K562 (cell line): ENCODE data around the gene CUTA. TPM values are rescaled to one million over a fixed set of nuclear protein-coding genes. Genes with fewer than 3 reads are reported as not detected.

Experiments
- ARNT ChIP-seq, 2 experiments: fragments of 450-650 bp; IDR thresholded peaks; 2 replicates each; pipeline ENCODE4 v1.6.1; 2016; ENCODE audit warnings: mild to moderate bottlenecking in 1 of 2
- CEBPG ChIP-seq, 3 experiments: fragments of 200-800 bp in 1 of 3; sonication (Bioruptor generic) in 1 of 3; sonication (generic) in 1 of 3; formaldehyde crosslinking in 1 of 3; IDR thresholded peaks in 2 of 3; conservative IDR thresholded peaks in 1 of 3; 2 replicates each; pipeline versions ENCODE4 v1.6.1 to v1.8.0; 2016 to 2022; ENCODE audit warnings: missing compliant biosample characterization in 2 of 3, missing genetic modification characterization in 2 of 3, mild to moderate bottlenecking in 1 of 3, missing genetic modification reagents in 1 of 3
- CREB1 ChIP-seq, 2 experiments: sonication (generic) in 1 of 2; formaldehyde crosslinking in 1 of 2; IDR thresholded peaks; 2 replicates each; pipeline versions ENCODE4 v1.6.1 to v1.8.0; 2012 to 2022; ENCODE audit warnings: inconsistent platforms in 1 of 2, mild to moderate bottlenecking in 1 of 2, missing genetic modification reagents in 1 of 2, moderate library complexity in 1 of 2
- HNRNPK ChIP-seq: fragments of 200-400 bp; formaldehyde crosslinking; IDR thresholded peaks from one replicate; pipeline ENCODE4 v1.6.1; 2018; ENCODE audit warnings: mild to moderate bottlenecking, low read depth, low read length; ENCODE audit not compliant: poor library complexity, severe bottlenecking
- ILF3 ChIP-seq: fragments of 450-650 bp; IDR thresholded peaks from 2 replicates; pipeline ENCODE4 v1.6.1; 2018; ENCODE audit warnings: antibody characterized with exemption, mild to moderate bottlenecking, moderate library complexity, borderline replicate concordance
- KAT7 ChIP-seq: sonication (generic); formaldehyde crosslinking; IDR thresholded peaks from 2 replicates; pipeline ENCODE4 v1.8.0; 2022; ENCODE audit warnings: missing genetic modification reagents, mild to moderate bottlenecking, borderline replicate concordance
- KDM5B ChIP-seq: fragments of 200-600 bp; sonication (generic); IDR thresholded peaks from 2 replicates; pipeline ENCODE4 v1.6.1; 2012; ENCODE audit warnings: low read depth, mild to moderate bottlenecking, moderate library complexity, low read length, control low read depth, inconsistent platforms; ENCODE audit not compliant: insufficient replicate concordance
- MYC ChIP-seq, 2 experiments: fragments of 250-450 bp in 1 of 2; sonication (Bioruptor Pico) in 1 of 2; IDR thresholded peaks; 2 replicates each; pipeline versions ENCODE4 v1.5.1 to v1.6.1; 2012 to 2021; ENCODE audit warnings: low read depth in 2 of 2, borderline replicate concordance in 1 of 2, improper control_type of control experiment in 1 of 2, low read length in 1 of 2, mild to moderate bottlenecking in 1 of 2, moderate library complexity in 1 of 2
- NFE2L1 ChIP-seq: fragments of 450-650 bp; IDR thresholded peaks from 2 replicates; pipeline ENCODE4 v1.6.1; 2016; ENCODE audit warnings: missing genetic modification characterization, low read depth, mild to moderate bottlenecking, missing compliant biosample characterization, moderate library complexity, borderline replicate concordance
- NRF1 ChIP-seq, 2 experiments: fragments of 450-650 bp; IDR thresholded peaks in 1 of 2; conservative IDR thresholded peaks in 1 of 2; 2 replicates each; pipeline ENCODE4 v1.6.1; 2014; ENCODE audit warnings: mild to moderate bottlenecking in 2 of 2
- POLR2AphosphoS5 ChIP-seq: IDR thresholded peaks from 2 replicates; pipeline ENCODE4 v1.6.1; 2011; ENCODE audit warnings: mild to moderate bottlenecking, low read depth, low read length, moderate library complexity; ENCODE audit not compliant: control insufficient read depth, insufficient read depth
- TCF7 ChIP-seq: sonication (generic); IDR thresholded peaks from 2 replicates; pipeline ENCODE4 v1.6.1; 2016; ENCODE audit warnings: antibody characterized with exemption, borderline replicate concordance
- ZBTB17 ChIP-seq: fragments of 450-650 bp; formaldehyde crosslinking; IDR thresholded peaks from 2 replicates; pipeline ENCODE4 v1.4.0; 2020; ENCODE audit warnings: mild to moderate bottlenecking
- ZBTB7A ChIP-seq: IDR thresholded peaks from 2 replicates; pipeline ENCODE4 v1.6.1; 2011; ENCODE audit warnings: low read depth, mild to moderate bottlenecking, low read length, moderate library complexity, borderline replicate concordance; ENCODE audit not compliant: control insufficient read depth
- ZNF23 ChIP-seq: fragments of 250-450 bp; sonication (Bioruptor Pico); IDR thresholded peaks from 2 replicates; pipeline ENCODE4 v1.4.0; 2020; ENCODE audit warnings: mild to moderate bottlenecking
- ZNF239 ChIP-seq: fragments of 250-450 bp; sonication (Bioruptor Pico); IDR thresholded peaks from 2 replicates; pipeline ENCODE4 v1.4.0; 2020; ENCODE audit warnings: mild to moderate bottlenecking
- ZNF644 ChIP-seq: fragments of 200-800 bp; sonication (Bioruptor generic); IDR thresholded peaks from 2 replicates; pipeline ENCODE4 v1.6.1; 2016; ENCODE audit warnings: low read depth, missing genetic modification characterization, missing compliant biosample characterization
- polyA plus RNA-seq, 8 experiments: library from polyadenylated mRNA; depleted of rRNA in 4 of 8; stranded (reverse) in 5 of 8; unstranded in 3 of 8; fragments of >200 nt; fragmentation: Nextera tagmentation in 2 of 8; fragmentation: Illumina TruSeq in 1 of 8; extraction: Ambion mirVana in 2 of 8; extraction: Trizol in 1 of 8; gene quantifications; 2 replicates each; pipeline versions ENCODE4 v1.2.1 to v1.2.3, GENCODE V29; 2011 to 2014; ENCODE audit warnings: inconsistent platforms in 1 of 8, missing spikeins in 1 of 8
- total RNA-seq, 7 experiments: library from RNA; depleted of rRNA in 6 of 7; stranded (reverse); fragments of >200 nt in 6 of 7; fragmentation: Illumina TruSeq in 2 of 7; extraction: Trizol in 2 of 7; gene quantifications; 2 replicates each; pipeline versions ENCODE4 v1.2.1 to v1.2.3, GENCODE V29; 2011 to 2021; ENCODE audit warnings: low replicate concordance in 1 of 7
- TF ChIP-seq, protein P1 (sequence below): sonication (generic); formaldehyde crosslinking; IDR thresholded peaks from 2 replicates; pipeline ENCODE4 v1.8.0; 2022; ENCODE audit warnings: missing genetic modification reagents, mild to moderate bottlenecking, borderline replicate concordance
- TF ChIP-seq, protein P2 (sequence below): fragments of 450-650 bp; formaldehyde crosslinking; IDR thresholded peaks from 2 replicates; pipeline ENCODE4 v1.4.0; 2022; ENCODE audit warnings: missing genetic modification characterization
- TF ChIP-seq, protein P3 (sequence below): IDR thresholded peaks from 3 replicates; pipeline ENCODE4 v1.6.1; 2011; ENCODE audit warnings: borderline replicate concordance, mild to moderate bottlenecking, moderate library complexity; ENCODE audit not compliant: insufficient read length; ENCODE audit errors: extremely low read depth

The CUTA gene
- total and polyA plus RNA-seq, 9 of the 15 experiments (the other 6 are each of a cell fraction or from before 2014, with no cell fraction given): 166 to 682 (median 310) TPM

DNA sequence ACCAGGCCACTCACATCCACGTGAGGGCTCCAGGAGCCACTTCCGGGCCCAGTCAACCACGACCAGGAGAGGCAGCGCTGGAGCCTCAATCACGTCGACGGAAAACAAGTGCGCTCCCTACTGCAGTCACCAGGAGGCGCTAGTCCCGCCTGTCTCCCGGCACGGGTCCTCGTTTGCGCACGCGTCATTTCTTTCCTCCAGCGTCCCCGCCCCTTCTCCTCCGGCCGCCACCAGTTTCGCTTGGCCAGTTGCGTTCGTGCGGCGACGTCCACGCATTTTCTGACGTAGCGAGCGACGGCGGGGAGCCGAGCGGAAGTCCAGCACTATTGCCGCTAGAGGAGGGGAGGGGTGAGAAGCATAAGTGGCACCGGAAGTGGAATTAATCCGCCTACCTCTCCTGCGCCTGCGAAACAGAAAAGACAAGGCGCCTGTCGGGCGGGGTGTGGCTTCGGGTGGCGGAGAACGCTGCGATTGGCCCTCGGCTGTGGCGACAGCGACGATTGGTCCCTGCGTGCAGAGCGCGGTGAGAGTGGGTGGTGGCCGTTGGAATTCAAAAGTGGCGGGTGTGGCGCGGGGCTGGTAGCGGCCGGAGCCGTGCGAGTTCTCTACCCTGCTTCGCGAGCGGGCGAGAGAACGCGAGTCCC lies 26.5 kb downstream of the CUTA start, which contains the start of gene KIFC1 (continued):
- no peak; a peak in 1 of 4 replicates for TF ChIP-seq ARNT (IDR thresholded peaks at IDR 0.05)
- TF ChIP-seq KAT7 (CRISPR knock-in tag): peak; percentile 99; the same call in 1 of the 2 replicates
- no peak; the same call in 1 of the 2 replicates for TF ChIP-seq ZNF239 (CRISPR knock-in tag)
- TF ChIP-seq, protein P1, sequence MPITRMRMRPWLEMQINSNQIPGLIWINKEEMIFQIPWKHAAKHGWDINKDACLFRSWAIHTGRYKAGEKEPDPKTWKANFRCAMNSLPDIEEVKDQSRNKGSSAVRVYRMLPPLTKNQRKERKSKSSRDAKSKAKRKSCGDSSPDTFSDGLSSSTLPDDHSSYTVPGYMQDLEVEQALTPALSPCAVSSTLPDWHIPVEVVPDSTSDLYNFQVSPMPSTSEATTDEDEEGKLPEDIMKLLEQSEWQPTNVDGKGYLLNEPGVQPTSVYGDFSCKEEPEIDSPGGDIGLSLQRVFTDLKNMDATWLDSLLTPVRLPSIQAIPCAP (CRISPR knock-in tag): no peak
- TF ChIP-seq ZBTB7A: no peak
- no peak for TF ChIP-seq ZNF23 (CRISPR knock-in tag)
- TF ChIP-seq ILF3: no peak
- TF ChIP-seq ZNF644: 0 out of 2 replicates have a peak, but pooled peaks have one; percentile 80
- TF ChIP-seq HNRNPK: no peak
- TF ChIP-seq NFE2L1: no peak
- peak; percentile 80 for TF ChIP-seq TCF7
- peak; percentile 52 for TF ChIP-seq POLR2AphosphoS5
- TF ChIP-seq, protein P2, sequence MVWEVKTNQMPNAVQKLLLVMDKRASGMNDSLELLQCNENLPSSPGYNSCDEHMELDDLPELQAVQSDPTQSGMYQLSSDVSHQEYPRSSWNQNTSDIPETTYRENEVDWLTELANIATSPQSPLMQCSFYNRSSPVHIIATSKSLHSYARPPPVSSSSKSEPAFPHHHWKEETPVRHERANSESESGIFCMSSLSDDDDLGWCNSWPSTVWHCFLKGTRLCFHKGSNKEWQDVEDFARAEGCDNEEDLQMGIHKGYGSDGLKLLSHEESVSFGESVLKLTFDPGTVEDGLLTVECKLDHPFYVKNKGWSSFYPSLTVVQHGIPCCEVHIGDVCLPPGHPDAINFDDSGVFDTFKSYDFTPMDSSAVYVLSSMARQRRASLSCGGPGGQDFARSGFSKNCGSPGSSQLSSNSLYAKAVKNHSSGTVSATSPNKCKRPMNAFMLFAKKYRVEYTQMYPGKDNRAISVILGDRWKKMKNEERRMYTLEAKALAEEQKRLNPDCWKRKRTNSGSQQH (CRISPR knock-in tag): no peak
- TF ChIP-seq MYC (IDR thresholded peaks at IDR 0.05; ENCODE audit: low read depth, low read length): peak; percentile 94
- no peak for TF ChIP-seq MYC (CRISPR knock-in tag; IDR thresholded peaks at IDR 0.05; ENCODE audit: borderline replicate concordance, low read depth)
- peak; percentile 49; the same call in 1 of the 2 replicates for TF ChIP-seq CEBPG (CRISPR knock-in tag; IDR thresholded peaks at IDR 0.05)
- TF ChIP-seq CEBPG (tag; conservative IDR thresholded peaks at IDR 0.05 in 1 of 2, IDR thresholded peaks at IDR 0.05 in 1 of 2): no peak
- TF ChIP-seq NRF1 (conservative IDR thresholded peaks at IDR 0.05 in 1 of 2, IDR thresholded peaks at IDR 0.05 in 1 of 2): peak; percentile 96
- TF ChIP-seq, protein P3, sequence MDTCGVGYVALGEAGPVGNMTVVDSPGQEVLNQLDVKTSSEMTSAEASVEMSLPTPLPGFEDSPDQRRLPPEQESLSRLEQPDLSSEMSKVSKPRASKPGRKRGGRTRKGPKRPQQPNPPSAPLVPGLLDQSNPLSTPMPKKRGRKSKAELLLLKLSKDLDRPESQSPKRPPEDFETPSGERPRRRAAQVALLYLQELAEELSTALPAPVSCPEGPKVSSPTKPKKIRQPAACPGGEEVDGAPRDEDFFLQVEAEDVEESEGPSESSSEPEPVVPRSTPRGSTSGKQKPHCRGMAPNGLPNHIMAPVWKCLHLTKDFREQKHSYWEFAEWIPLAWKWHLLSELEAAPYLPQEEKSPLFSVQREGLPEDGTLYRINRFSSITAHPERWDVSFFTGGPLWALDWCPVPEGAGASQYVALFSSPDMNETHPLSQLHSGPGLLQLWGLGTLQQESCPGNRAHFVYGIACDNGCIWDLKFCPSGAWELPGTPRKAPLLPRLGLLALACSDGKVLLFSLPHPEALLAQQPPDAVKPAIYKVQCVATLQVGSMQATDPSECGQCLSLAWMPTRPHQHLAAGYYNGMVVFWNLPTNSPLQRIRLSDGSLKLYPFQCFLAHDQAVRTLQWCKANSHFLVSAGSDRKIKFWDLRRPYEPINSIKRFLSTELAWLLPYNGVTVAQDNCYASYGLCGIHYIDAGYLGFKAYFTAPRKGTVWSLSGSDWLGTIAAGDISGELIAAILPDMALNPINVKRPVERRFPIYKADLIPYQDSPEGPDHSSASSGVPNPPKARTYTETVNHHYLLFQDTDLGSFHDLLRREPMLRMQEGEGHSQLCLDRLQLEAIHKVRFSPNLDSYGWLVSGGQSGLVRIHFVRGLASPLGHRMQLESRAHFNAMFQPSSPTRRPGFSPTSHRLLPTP: no peak
- peak; percentile 68 for TF ChIP-seq KDM5B
- peak; percentile 97 for TF ChIP-seq CREB1 (IDR thresholded peaks at IDR 0.05)
- peak; percentile 98 for TF ChIP-seq CREB1 (CRISPR knock-in tag; IDR thresholded peaks at IDR 0.05)
- 0 out of 2 replicates have a peak, but pooled peaks have one; percentile 45 for TF ChIP-seq ZBTB17
